SK-N-SH (cell line): ENCODE measurements around the gene ABCG4. TPM values are rescaled to one million over a fixed set of nuclear protein-coding genes. Genes with fewer than 3 reads are reported as not detected.

Source experiments
- CTCF ChIA-PET: fragments of 300-600, 350-600 bp; formaldehyde crosslinking; extraction: SDS; loops from one replicate; lab custom pipeline; 2021; lab: Yijun Ruan, JAX
- POLR2A ChIA-PET: fragments of 350-600 bp; sonication (Branson Sonifier 250); formaldehyde crosslinking; extraction: SDS; loops from one replicate; lab custom pipeline; 2020; ENCODE audit warnings: antibody characterized with exemption, inconsistent platforms; lab: Yijun Ruan, JAX
- DNase-seq: peaks from one replicate; pipeline ENCODE4 v3.0.0; 2012
- H2AFZ ChIP-seq: fragments of 200-600 bp; sonication (generic); 2 replicates; pipeline ENCODE4 v1.8.1; 2016; ENCODE audit warnings: antibody characterized with exemption, mild to moderate bottlenecking, low read depth
- H3F3A ChIP-seq: fragments of 200-600 bp; sonication (generic); replicated peaks from 2 replicates; pipeline ENCODE3; 2016; ENCODE audit warnings: antibody characterized with exemption, mild to moderate bottlenecking; ENCODE audit not compliant: insufficient read depth
- H3K27ac ChIP-seq, 2 experiments: fragments of 200-500 bp in 1 of 2; fragments of 200-600 bp in 1 of 2; sonication (Bioruptor generic) in 1 of 2; sonication (generic), shearing (Covaris generic) in 1 of 2; 2 replicates each; pipeline versions ENCODE4 v1.5.1 to v1.6.1; 2014 to 2016; ENCODE audit warnings: low read depth in 2 of 2, inconsistent platforms in 1 of 2, low read length in 1 of 2, mild to moderate bottlenecking in 1 of 2, mixed read lengths in 1 of 2
- H3K27me3 ChIP-seq: fragments of 200-600 bp; sonication (generic), shearing (Covaris generic); 2 replicates; pipeline ENCODE4 v1.6.1; 2016; ENCODE audit warnings: mixed run types; ENCODE audit not compliant: insufficient read depth
- H3K36me3 ChIP-seq, 2 experiments: fragments of 200-500 bp in 1 of 2; fragments of 200-600 bp in 1 of 2; sonication (Bioruptor generic) in 1 of 2; sonication (generic) in 1 of 2; replicated peaks in 1 of 2; 2 replicates each; pipeline versions ENCODE3 to v1.5.1; 2014 to 2016; ENCODE audit warnings: low read length in 1 of 2, mild to moderate bottlenecking in 1 of 2; ENCODE audit not compliant: insufficient read depth in 2 of 2, control insufficient read depth in 1 of 2
- H3K4me1 ChIP-seq, 2 experiments: fragments of 200-500 bp in 1 of 2; fragments of 200-600 bp in 1 of 2; sonication (Bioruptor generic) in 1 of 2; sonication (generic), shearing (Covaris generic) in 1 of 2; 2 replicates each; pipeline versions ENCODE4 v1.5.1 to v1.6.1; 2014 to 2016; ENCODE audit warnings: low read depth in 1 of 2, low read length in 1 of 2, mixed run types in 1 of 2; ENCODE audit not compliant: insufficient read depth in 2 of 2, control insufficient read depth in 1 of 2
- H3K4me2 ChIP-seq: fragments of 200-600 bp; sonication (generic), shearing (Covaris generic); 2 replicates; pipeline ENCODE4 v1.6.1; 2017; ENCODE audit warnings: mixed run types
- H3K4me3 ChIP-seq, 2 experiments: fragments of 200-500 bp in 1 of 2; fragments of 200-600 bp in 1 of 2; sonication (Bioruptor generic) in 1 of 2; sonication (generic), shearing (Covaris generic) in 1 of 2; 2 replicates each; pipeline versions ENCODE4 v1.5.1 to v1.8.1; 2014 to 2016; ENCODE audit warnings: low read depth in 2 of 2, inconsistent platforms in 1 of 2, low read length in 1 of 2, mild to moderate bottlenecking in 1 of 2, mixed read lengths in 1 of 2, moderate library complexity in 1 of 2
- H3K79me2 ChIP-seq: fragments of 200-600 bp; sonication (generic); 2 replicates; pipeline ENCODE4 v1.8.1; 2017; ENCODE audit warnings: mild to moderate bottlenecking; ENCODE audit not compliant: insufficient read depth
- H3K9ac ChIP-seq: fragments of 200-600 bp; sonication (generic); 2 replicates; pipeline ENCODE4 v1.6.1; 2017; ENCODE audit warnings: mixed run types
- H3K9me2 ChIP-seq: fragments of 200-600 bp; sonication (generic); 2 replicates; pipeline ENCODE4 v1.6.1; 2017; ENCODE audit warnings: mixed run types
- H3K9me3 ChIP-seq: fragments of 200-600 bp; sonication (generic); 2 replicates; pipeline ENCODE4 v1.6.1; 2017; ENCODE audit warnings: mixed run types, mild to moderate bottlenecking, moderate library complexity
- H4K20me1 ChIP-seq: fragments of 200-600 bp; sonication (generic); 2 replicates; pipeline ENCODE4 v1.6.1; 2017; ENCODE audit warnings: mild to moderate bottlenecking, mixed run types; ENCODE audit not compliant: insufficient read depth
- CHD2 ChIP-seq: fragments of 150-350 bp; IDR thresholded peaks from 2 replicates; pipeline ENCODE4 v1.6.1; 2018; ENCODE audit warnings: low read length; ENCODE audit not compliant: partially characterized antibody
- ELF1 ChIP-seq: IDR thresholded peaks from 2 replicates; pipeline ENCODE4 v1.4.0; 2012
- EP300 ChIP-seq, 2 experiments: IDR thresholded peaks; 2 replicates each; pipeline versions ENCODE4 v1.4.0 to v1.6.1; 2012; ENCODE audit warnings: borderline replicate concordance in 1 of 2, low read depth in 1 of 2, low read length in 1 of 2
- EZH2phosphoT487 ChIP-seq: fragments of 200-600 bp; sonication (generic); IDR thresholded peaks from 2 replicates; pipeline ENCODE4 v1.6.1; 2017; ENCODE audit warnings: low read depth, mixed run types, mild to moderate bottlenecking, antibody characterized with exemption, moderate library complexity, borderline replicate concordance
- FOXM1 ChIP-seq: IDR thresholded peaks from 2 replicates; pipeline ENCODE4 v1.4.0; 2012; ENCODE audit warnings: low read depth, mild to moderate bottlenecking
- IRF3 ChIP-seq: fragments of 150-350 bp; IDR thresholded peaks from 2 replicates; pipeline ENCODE4 v1.6.1; 2016; ENCODE audit warnings: mild to moderate bottlenecking, low read depth, low read length
- JUND ChIP-seq: IDR thresholded peaks from 2 replicates; pipeline ENCODE4 v1.4.0; 2012
- MAX ChIP-seq: IDR thresholded peaks from 2 replicates; pipeline ENCODE4 v1.4.0; 2012; ENCODE audit warnings: low read depth
- MEF2A ChIP-seq: IDR thresholded peaks from 2 replicates; pipeline ENCODE4 v1.4.0; 2012; ENCODE audit warnings: low read depth, borderline replicate concordance
- MXI1 ChIP-seq: IDR thresholded peaks from 2 replicates; pipeline ENCODE4 v1.6.1; 2012; ENCODE audit warnings: mild to moderate bottlenecking, low read depth, low read length, improper control_type of control experiment
- POLR2AphosphoS5 ChIP-seq: IDR thresholded peaks from 2 replicates; pipeline ENCODE4 v1.6.1; 2012; ENCODE audit warnings: low read depth, low read length
- RCOR1 ChIP-seq: fragments of 150-350 bp; IDR thresholded peaks from 2 replicates; pipeline ENCODE4 v1.6.1; 2017; ENCODE audit warnings: antibody characterized with exemption, low read length
- REST ChIP-seq: IDR thresholded peaks from 2 replicates; pipeline ENCODE4 v1.6.1; 2012; ENCODE audit warnings: mild to moderate bottlenecking, low read depth, low read length, moderate library complexity
- SMC3 ChIP-seq: IDR thresholded peaks from 2 replicates; pipeline ENCODE4 v1.6.1; 2012; ENCODE audit warnings: low read depth, low read length, improper control_type of control experiment
- USF1 ChIP-seq: IDR thresholded peaks from 2 replicates; pipeline ENCODE4 v1.4.0; 2012; ENCODE audit warnings: low read depth, borderline replicate concordance
- YY1 ChIP-seq: IDR thresholded peaks from 2 replicates; pipeline ENCODE4 v1.4.0; 2012; ENCODE audit warnings: low read depth, mild to moderate bottlenecking
- ZBTB33 ChIP-seq: IDR thresholded peaks from 2 replicates; pipeline ENCODE4 v1.4.0; 2012; ENCODE audit warnings: low read depth, borderline replicate concordance
- WGBS: methylation state at CpG from one replicate; pipeline ENCODE4 v1.1.6; 2017; ENCODE audit warnings: low lambda C conversion rate; 5-methylcytosine and 5-hydroxymethylcytosine counted together
- polyA plus RNA-seq, 3 experiments: library from polyadenylated mRNA; depleted of rRNA; stranded (reverse); fragments of >200 nt; gene quantifications; 2 replicates each; pipeline ENCODE4 v1.2.3, GENCODE V29; 2012

ABCG4 gene
- polyA plus RNA-seq, 1 of the 3 experiments (the other 2 are of a cell fraction): 0.72 TPM

- no peak overlapping the region for H2AFZ ChIP-seq
- peaks cover 12% of the 10 kb centered on the region for H3F3A ChIP-seq
- H3K4me3 ChIP-seq: no peak overlapping the region
- H3K4me2 ChIP-seq: no peak overlapping the region
- H3K79me2 ChIP-seq: peaks cover 7% of the 10 kb centered on the region
- no peak overlapping the region for H3K27ac ChIP-seq
- POLR2A ChIA-PET: no interaction called here
- no peak for DNase-seq
- no peak overlapping the region for H3K9ac ChIP-seq
- H3K27me3 ChIP-seq: no peaks in the 10 kb centered on the region
- no peaks in the 10 kb centered on the region for H4K20me1 ChIP-seq
- H3K4me1 ChIP-seq: peaks cover 7 to 11% of the 10 kb centered on the region in 2 experiments; a peak in 3 of 4 replicates
- H3K9me3 ChIP-seq: no peaks in the 10 kb centered on the region
- WGBS: 98% methylated on average over 3 of the region's 3 CpGs
- CTCF ChIA-PET: interaction anchor here (0.6 kb wide), 1 partner anchor 15 kb away, joined by 3 read pairs; no protein-coding TSS in a partner anchor
- no peak for TF ChIP-seq ZBTB33
- no peak for TF ChIP-seq IRF3
- TF ChIP-seq MXI1: no peak
- no peak for TF ChIP-seq MEF2A
- no peak for TF ChIP-seq ELF1
- TF ChIP-seq POLR2AphosphoS5: no peak
- no peak for TF ChIP-seq YY1
- TF ChIP-seq CHD2: no peak
- TF ChIP-seq EP300 (IDR thresholded peaks at IDR 0.05; ENCODE audit: borderline replicate concordance in 1 of 2, low read depth in 1 of 2, low read length in 1 of 2): no peak
- TF ChIP-seq USF1: no peak
- TF ChIP-seq MAX: no peak
- TF ChIP-seq, all 33 proteins: peak for 0
- Histone ChIP-seq H3K36me3 (peaks cover 0 to 36% of the 10 kb centered on the region in 2 experiments), H3K9me2 (no peaks in the 10 kb centered on the region)
These were observed 31.7 kb upstream of the ABCG4 start for GRCh38 chr11:119117004-119117706.

- H3K27me3 ChIP-seq: no peaks in the 10 kb centered on the region
- no peak for DNase-seq
- H3F3A ChIP-seq: peaks cover 12% of the 10 kb centered on the region
- H3K4me3 ChIP-seq: no peak overlapping the region
- TF ChIP-seq CHD2 (no peak), REST (no peak), SMC3 (no peak), FOXM1 (no peak), EZH2phosphoT487 (no peak), JUND (no peak), RCOR1 (no peak), ELF1 (no peak)
- ChIA-PET POLR2A (no interaction called here), CTCF (interaction anchor here (0.9 to 1.2 kb wide), 3 partner anchors 16 to 206 kb away, joined by 3 to 4 read pairs (median 3); partner anchors contain the start of gene DPAGT1)
- H3K4me1 ChIP-seq: peaks cover 13 to 17% of the 10 kb centered on the region in 2 experiments; a peak in 3 of 4 replicates
- H3K36me3 ChIP-seq: peaks cover 0 to 31% of the 10 kb centered on the region in 2 experiments
- WGBS: 82% methylated on average over 5 of the region's 5 CpGs
- no peaks in the 10 kb centered on the region for H3K9me2 ChIP-seq
- no peak overlapping the region for H3K9ac ChIP-seq
- H3K79me2 ChIP-seq: peaks cover 18% of the 10 kb centered on the region
- no peaks in the 10 kb centered on the region for H3K9me3 ChIP-seq
- no peaks in the 10 kb centered on the region for H4K20me1 ChIP-seq
- H3K27ac ChIP-seq: no peak overlapping the region
- no peak overlapping the region for H2AFZ ChIP-seq
- no peak overlapping the region for H3K4me2 ChIP-seq
These were observed 30.6 kb upstream of the ABCG4 start for GRCh38 chr11:119118227-119118626.
